Gastrocnemius medialis (tissue), 4 donors: ENCODE results near the gene ELMO1. TPM values are rescaled to one million over a fixed set of nuclear protein-coding genes. Genes with fewer than 3 reads are reported as not detected.

Experiments used
- ATAC-seq, 2 donors: fragments of 150-250 bp; one replicate each; pipeline ENCODE4 v1.9.1; 2016
- DNase-seq, 2 donors: peaks; one replicate each; pipeline ENCODE4 v3.0.0-alpha.2; 2019
- H3K27ac ChIP-seq, 4 donors: fragments of 200-600 bp; sonication (generic); 1 replicate in 1 of 4; 2 replicates in 3 of 4; pipeline ENCODE4 v1.5.1; 2016 to 2018; ENCODE audit warnings: mild to moderate bottlenecking in 2 of 4, moderate library complexity in 1 of 4
- H3K27me3 ChIP-seq, 3 donors: fragments of 200-600 bp; sonication (generic) in 2 of 3; 1 replicate in 1 of 3; 2 replicates in 2 of 3; pipeline versions ENCODE4 v1.5.1 to v1.6.0; 2016 to 2019; ENCODE audit warnings: mild to moderate bottlenecking in 1 of 3, moderate library complexity in 1 of 3
- H3K36me3 ChIP-seq, 2 donors: fragments of 200-600 bp; sonication (generic) in 1 of 2; one replicate each; pipeline ENCODE4 v1.5.1; 2017 to 2018
- H3K4me1 ChIP-seq, 2 donors: fragments of 200-600 bp; sonication (generic) in 1 of 2; one replicate each; pipeline ENCODE4 v1.5.1; 2016 to 2017; ENCODE audit warnings: mild to moderate bottlenecking in 2 of 2
- H3K4me3 ChIP-seq, 4 donors: fragments of 200-600 bp; sonication (generic) in 3 of 4; 1 replicate in 1 of 4; 2 replicates in 3 of 4; pipeline ENCODE4 v1.5.1; 2016 to 2019; ENCODE audit warnings: mild to moderate bottlenecking in 2 of 4
- H3K9me3 ChIP-seq, 3 donors: fragments of 200-600 bp; sonication (generic) in 2 of 3; 1 replicate in 1 of 3; 2 replicates in 2 of 3; pipeline ENCODE4 v1.5.1; 2016 to 2019
- POLR2A ChIP-seq, 2 donors: fragments of 450-650 bp; IDR thresholded peaks; one replicate each; pipeline ENCODE4 v1.6.1; 2017; ENCODE audit warnings: antibody characterized with exemption in 2 of 2, mild to moderate bottlenecking in 2 of 2, moderate library complexity in 2 of 2
- in situ Hi-C, 4 donors: fragments of 200-750 bp; cut with MboI; loops; one replicate each; pipeline versions ENCODE4 v1.15.0 to v1.8.0; 2017; ENCODE audit warnings: low sequenced_read_pairs in 4 of 4
- intact Hi-C: fragments of 100-400 bp; cut with DNase I; formaldehyde crosslinking; loops from one replicate; pipeline ENCODE4 v1.15.1; 2023; ENCODE audit warnings: low total_unique reads
- total RNA-seq, 4 donors: library from RNA; depleted of rRNA; stranded (reverse); fragments of >200 nt; gene quantifications; one replicate each; pipeline versions ENCODE4 v1.1.0 to v1.2.3, GENCODE V29; 2016
- TF ChIP-seq, protein P1 (sequence below), 5 experiments: fragments of 450-650 bp in 3 of 5; fragments of 200-600 bp in 2 of 5; sonication (generic) in 2 of 5; IDR thresholded peaks in 4 of 5; conservative IDR thresholded peaks in 1 of 5; 1 replicate in 4 of 5; 2 replicates in 1 of 5; pipeline ENCODE4 v1.5.1; 2016 to 2019; ENCODE audit warnings: antibody characterized with exemption in 5 of 5, mild to moderate bottlenecking in 3 of 5, moderate library complexity in 3 of 5

ELMO1 gene
- total RNA-seq, 4 donors from 2014 or later = 8.4 to 18.9 (median 14.6) TPM

GRCh38 chr7:36937754-36938563, 510.7 kb downstream of the ELMO1 start:
- intact Hi-C loops (no loop called here), in situ Hi-C loops (no loop called here)
- Histone ChIP-seq H3K4me3 (peak overlapping the region in 1 of 4 donors; percentile 4), H3K36me3 (no peaks in the 10 kb centered on the region), H3K9me3 (peaks cover 0 to 12% (median 3%) of the 10 kb centered on the region in 3 donors), H3K4me1 (no peaks in the 10 kb centered on the region), H3K27ac (no peak overlapping the region), H3K27me3 (no peaks in the 10 kb centered on the region)
- no peak for TF ChIP-seq POLR2A (IDR thresholded peaks at IDR 0.05)
- TF ChIP-seq, protein P1, sequence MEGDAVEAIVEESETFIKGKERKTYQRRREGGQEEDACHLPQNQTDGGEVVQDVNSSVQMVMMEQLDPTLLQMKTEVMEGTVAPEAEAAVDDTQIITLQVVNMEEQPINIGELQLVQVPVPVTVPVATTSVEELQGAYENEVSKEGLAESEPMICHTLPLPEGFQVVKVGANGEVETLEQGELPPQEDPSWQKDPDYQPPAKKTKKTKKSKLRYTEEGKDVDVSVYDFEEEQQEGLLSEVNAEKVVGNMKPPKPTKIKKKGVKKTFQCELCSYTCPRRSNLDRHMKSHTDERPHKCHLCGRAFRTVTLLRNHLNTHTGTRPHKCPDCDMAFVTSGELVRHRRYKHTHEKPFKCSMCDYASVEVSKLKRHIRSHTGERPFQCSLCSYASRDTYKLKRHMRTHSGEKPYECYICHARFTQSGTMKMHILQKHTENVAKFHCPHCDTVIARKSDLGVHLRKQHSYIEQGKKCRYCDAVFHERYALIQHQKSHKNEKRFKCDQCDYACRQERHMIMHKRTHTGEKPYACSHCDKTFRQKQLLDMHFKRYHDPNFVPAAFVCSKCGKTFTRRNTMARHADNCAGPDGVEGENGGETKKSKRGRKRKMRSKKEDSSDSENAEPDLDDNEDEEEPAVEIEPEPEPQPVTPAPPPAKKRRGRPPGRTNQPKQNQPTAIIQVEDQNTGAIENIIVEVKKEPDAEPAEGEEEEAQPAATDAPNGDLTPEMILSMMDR (IDR thresholded peaks at IDR 0.05 in 4 of 5, conservative IDR thresholded peaks at IDR 0.05 in 1 of 5) = no peak
- DNase-seq = no peak
- ATAC-seq = no peak

DNA sequence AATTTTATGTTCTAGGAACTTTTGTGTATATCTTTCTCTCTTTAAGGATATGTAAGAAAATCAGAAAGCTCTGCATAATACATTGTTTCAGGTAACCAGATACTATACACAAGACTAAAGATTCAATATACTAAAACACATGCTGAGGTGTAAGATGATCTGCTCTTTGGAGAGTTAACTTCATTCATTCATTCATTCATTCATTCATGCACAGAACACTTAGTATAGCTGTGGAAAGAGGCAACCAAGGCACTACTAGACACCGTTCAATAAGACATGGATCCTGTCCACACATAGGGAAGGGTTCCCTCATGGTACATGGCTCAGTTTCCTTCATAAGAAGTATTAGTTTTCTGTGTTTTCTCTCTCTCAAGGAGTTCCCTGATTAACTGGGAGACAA, 516.8 kb downstream of the ELMO1 start:
- DNase-seq (no peak), ATAC-seq (no peak)
- no peaks in the 10 kb centered on the region for H3K9me3 ChIP-seq
- no peaks in the 10 kb centered on the region for H3K36me3 ChIP-seq
- no peaks in the 10 kb centered on the region for H3K4me1 ChIP-seq
- in situ Hi-C loops = no loop called here
- H3K4me3 ChIP-seq = no peak overlapping the region
- TF ChIP-seq, protein P1 (IDR thresholded peaks at IDR 0.05 in 4 of 5, conservative IDR thresholded peaks at IDR 0.05 in 1 of 5) = no peak
- no peak for TF ChIP-seq POLR2A (IDR thresholded peaks at IDR 0.05)
- no peak overlapping the region for H3K27ac ChIP-seq
- intact Hi-C loops = no loop called here
- H3K27me3 ChIP-seq = no peaks in the 10 kb centered on the region

- intact Hi-C loops = no loop called here
- Histone ChIP-seq H3K9me3 (no peaks in the 10 kb centered on the region), H3K4me1 (no peaks in the 10 kb centered on the region), H3K27me3 (no peaks in the 10 kb centered on the region), H3K27ac (no peak overlapping the region), H3K36me3 (no peaks in the 10 kb centered on the region), H3K4me3 (no peak overlapping the region)
- in situ Hi-C loops = no loop called here
- ATAC-seq (no peak), DNase-seq (no peak)
- no peak for TF ChIP-seq POLR2A (IDR thresholded peaks at IDR 0.05)
- TF ChIP-seq, protein P1 (IDR thresholded peaks at IDR 0.05 in 4 of 5, conservative IDR thresholded peaks at IDR 0.05 in 1 of 5) = no peak
Measured at GRCh38 chr7:36929791-36930190, 518.9 kb downstream of the ELMO1 start.

DNA sequence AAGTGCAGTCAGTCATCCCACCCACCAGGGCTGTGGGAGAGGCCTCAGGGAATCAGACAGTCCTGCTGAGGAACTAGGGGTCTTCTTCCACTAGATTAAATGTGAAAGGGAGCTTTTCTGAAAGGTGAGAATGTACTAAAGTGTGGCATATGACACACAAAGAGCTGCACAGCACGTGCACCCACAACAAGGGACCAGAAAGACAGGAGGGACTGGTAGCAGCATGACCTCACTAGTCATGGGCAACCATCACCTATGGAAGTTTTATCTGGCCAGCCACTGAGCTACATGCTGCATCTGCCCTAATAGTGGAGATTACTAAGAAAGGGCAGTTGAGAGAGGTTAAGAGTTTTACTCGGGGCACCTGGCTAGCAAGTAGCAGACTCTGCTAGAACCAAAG, 519.9 kb downstream of the ELMO1 start:
- DNase-seq = no peak
- Histone ChIP-seq H3K4me1 (peaks cover 0 to 4% of the 10 kb centered on the region in 2 donors), H3K27me3 (no peaks in the 10 kb centered on the region), H3K36me3 (no peaks in the 10 kb centered on the region), H3K4me3 (no peak overlapping the region), H3K9me3 (no peaks in the 10 kb centered on the region), H3K27ac (no peak overlapping the region)
- no peak for TF ChIP-seq POLR2A (IDR thresholded peaks at IDR 0.05)
- TF ChIP-seq, protein P1 (IDR thresholded peaks at IDR 0.05 in 4 of 5, conservative IDR thresholded peaks at IDR 0.05 in 1 of 5) = no peak
- intact Hi-C loops (no loop called here), in situ Hi-C loops (no loop called here)
- ATAC-seq = no peak
